IMR-90 (cell line): ENCODE results near the gene ZDHHC7. TPM values are rescaled to one million over a fixed set of nuclear protein-coding genes. Genes with fewer than 3 reads are reported as not detected.

ENCODE experiments used
- ATAC-seq: fragments of 200-7000 bp; cut with Tn5 transposase; 2 replicates; pipeline ENCODE4 v1.9.1; 2020; ENCODE audit warnings: low read depth, mild to moderate bottlenecking, moderate library complexity
- BruUV-seq: library from RNA; stranded (reverse); fragments of 400-500 nt; replicated peaks from 2 replicates; lab custom pipeline; 2021; lab: Mats Ljungman, UMichigan
- CTCF ChIA-PET: fragments of 300-600 bp; formaldehyde crosslinking; extraction: SDS; loops from one replicate; lab custom pipeline; 2021; ENCODE audit warnings: antibody characterized with exemption; lab: Yijun Ruan, JAX
- POLR2A ChIA-PET: fragments of 300-600 bp; sonication (Branson Sonifier 250); formaldehyde crosslinking; loops from one replicate; lab custom pipeline; 2022; ENCODE audit warnings: antibody characterized with exemption; ENCODE audit not compliant: unreplicated experiment; lab: Charles Lee
- DNase-seq: peaks from one replicate; pipeline ENCODE4 v3.0.0; 2013
- H2AFZ ChIP-seq: replicated peaks from 2 replicates; pipeline ENCODE3; 2013; ENCODE audit warnings: low read length, mild to moderate bottlenecking; ENCODE audit not compliant: poor library complexity
- H2AK5ac ChIP-seq: 2 replicates; pipeline ENCODE4 v1.6.1; 2013; ENCODE audit warnings: low read depth, low read length, inconsistent platforms
- H2AK9ac ChIP-seq: replicated peaks from 2 replicates; pipeline ENCODE3; 2013; ENCODE audit warnings: mild to moderate bottlenecking, low read depth, low read length, moderate library complexity; ENCODE audit not compliant: poor library complexity
- H2BK120ac ChIP-seq: 2 replicates; pipeline ENCODE4 v1.6.1; 2013; ENCODE audit warnings: low read depth, low read length, inconsistent platforms
- H2BK15ac ChIP-seq: 3 replicates; pipeline ENCODE4 v1.6.1; 2013; ENCODE audit warnings: low read depth, low read length, inconsistent platforms
- H2BK20ac ChIP-seq: 2 replicates; pipeline ENCODE4 v1.6.1; 2013; ENCODE audit warnings: low read depth, mild to moderate bottlenecking, inconsistent platforms, low read length, moderate library complexity
- H2BK5ac ChIP-seq: 2 replicates; pipeline ENCODE4 v1.6.1; 2013; ENCODE audit warnings: mild to moderate bottlenecking, low read depth, low read length, inconsistent platforms; ENCODE audit not compliant: poor library complexity, severe bottlenecking
- H3K14ac ChIP-seq: replicated peaks from 2 replicates; pipeline ENCODE4 v1.6.1; 2013; ENCODE audit warnings: low read depth, low read length, inconsistent platforms
- H3K18ac ChIP-seq: 2 replicates; pipeline ENCODE4 v1.6.1; 2013; ENCODE audit warnings: low read depth, low read length, control low read depth
- H3K23ac ChIP-seq: 2 replicates; pipeline ENCODE4 v1.6.1; 2013; ENCODE audit warnings: low read depth, low read length, inconsistent platforms
- H3K27ac ChIP-seq: 2 replicates; pipeline ENCODE4 v1.5.1; 2013; ENCODE audit warnings: mild to moderate bottlenecking, control low read depth, low read length; ENCODE audit not compliant: insufficient read depth
- H3K27me3 ChIP-seq: 2 replicates; pipeline ENCODE4 v1.6.1; 2013; ENCODE audit warnings: low read length; ENCODE audit not compliant: control insufficient read depth, insufficient read depth
- H3K36me3 ChIP-seq: 2 replicates; pipeline ENCODE4 v1.6.1; 2013; ENCODE audit warnings: low read length, mixed read lengths; ENCODE audit not compliant: control insufficient read depth, insufficient read depth
- H3K4ac ChIP-seq: 2 replicates; pipeline ENCODE4 v1.6.1; 2013; ENCODE audit warnings: low read depth, low read length, inconsistent platforms
- H3K4me1 ChIP-seq: 2 replicates; pipeline ENCODE4 v1.6.1; 2013; ENCODE audit warnings: low read length, mixed read lengths; ENCODE audit not compliant: control insufficient read depth, insufficient read depth
- H3K4me2 ChIP-seq: 2 replicates; pipeline ENCODE4 v1.6.1; 2013; ENCODE audit warnings: low read depth, mild to moderate bottlenecking, control low read depth, low read length, moderate library complexity
- H3K4me3 ChIP-seq: 2 replicates; pipeline ENCODE4 v1.5.1; 2013; ENCODE audit warnings: low read depth, mild to moderate bottlenecking, control low read depth, low read length, moderate library complexity; ENCODE audit not compliant: insufficient read depth
- H3K56ac ChIP-seq: 2 replicates; pipeline ENCODE4 v1.6.1; 2013; ENCODE audit warnings: low read length, inconsistent platforms; ENCODE audit not compliant: insufficient read depth; ENCODE audit errors: extremely low read depth
- H3K79me1 ChIP-seq, 2 experiments: 2 replicates each; pipeline ENCODE4 v1.6.1; 2013; ENCODE audit warnings: low read length in 2 of 2, inconsistent platforms in 1 of 2, low read depth in 1 of 2
- H3K9ac ChIP-seq: 2 replicates; pipeline ENCODE4 v1.6.1; 2013; ENCODE audit warnings: low read depth, low read length, control low read depth
- H3K9me1 ChIP-seq: 2 replicates; pipeline ENCODE4 v1.6.1; 2013; ENCODE audit warnings: low read length, inconsistent platforms; ENCODE audit not compliant: insufficient read depth
- H3K9me3 ChIP-seq: 2 replicates; pipeline ENCODE4 v1.6.1; 2013; ENCODE audit warnings: low read length; ENCODE audit not compliant: control insufficient read depth, insufficient read depth
- H4K20me1 ChIP-seq: 2 replicates; pipeline ENCODE4 v1.6.1; 2013; ENCODE audit warnings: low read length, inconsistent platforms; ENCODE audit not compliant: insufficient read depth
- H4K5ac ChIP-seq: 2 replicates; pipeline ENCODE4 v1.6.1; 2013; ENCODE audit warnings: mild to moderate bottlenecking, low read depth, low read length, control low read depth
- H4K8ac ChIP-seq, 2 experiments: 2 replicates each; pipeline ENCODE4 v1.6.1; 2013; ENCODE audit warnings: low read depth in 2 of 2, low read length in 2 of 2, control low read depth in 1 of 2, inconsistent platforms in 1 of 2
- H4K91ac ChIP-seq: 2 replicates; pipeline ENCODE4 v1.6.1; 2013; ENCODE audit warnings: low read depth, low read length, inconsistent platforms; ENCODE audit not compliant: insufficient read depth
- BHLHE40 ChIP-seq: fragments of 150-350 bp; IDR thresholded peaks from 2 replicates; pipeline ENCODE4 v1.6.1; 2016; ENCODE audit warnings: mild to moderate bottlenecking, low read depth, low read length
- CEBPB ChIP-seq: IDR thresholded peaks from 2 replicates; pipeline ENCODE4 v1.6.1; 2012; ENCODE audit warnings: low read depth, low read length, improper control_type of control experiment
- CHD1 ChIP-seq: IDR thresholded peaks from 2 replicates; pipeline ENCODE4 v1.6.1; 2012; ENCODE audit warnings: low read depth, low read length, improper control_type of control experiment
- CTCF ChIP-seq: conservative IDR thresholded peaks from 2 replicates; pipeline ENCODE4 v1.5.1; 2012; ENCODE audit warnings: mild to moderate bottlenecking, low read depth, low read length, improper control_type of control experiment
- FOS ChIP-seq: fragments of 150-350 bp; IDR thresholded peaks from 2 replicates; pipeline ENCODE4 v1.6.1; 2016; ENCODE audit warnings: low read depth, low read length
- MAZ ChIP-seq: IDR thresholded peaks from 2 replicates; pipeline ENCODE4 v1.6.1; 2012; ENCODE audit warnings: low read depth, mild to moderate bottlenecking, low read length, improper control_type of control experiment, moderate library complexity, borderline replicate concordance
- POLR2A ChIP-seq: IDR thresholded peaks from 2 replicates; pipeline ENCODE4 v1.6.1; 2012; ENCODE audit warnings: mild to moderate bottlenecking, low read depth, low read length
- RAD21 ChIP-seq: IDR thresholded peaks from 2 replicates; pipeline ENCODE4 v1.6.1; 2012; ENCODE audit warnings: low read length, improper control_type of control experiment
- RCOR1 ChIP-seq: IDR thresholded peaks from 2 replicates; pipeline ENCODE4 v1.6.1; 2012; ENCODE audit warnings: mild to moderate bottlenecking, low read length, improper control_type of control experiment; ENCODE audit not compliant: insufficient replicate concordance
- RFX5 ChIP-seq: IDR thresholded peaks from 2 replicates; pipeline ENCODE4 v1.8.0; 2012; ENCODE audit warnings: low read depth, mild to moderate bottlenecking, low read length, moderate library complexity
- SMC3 ChIP-seq: fragments of 150-350 bp; IDR thresholded peaks from 2 replicates; pipeline ENCODE4 v1.6.1; 2016; ENCODE audit warnings: low read depth, mild to moderate bottlenecking, antibody characterized with exemption, low read length, moderate library complexity
- WGBS, 2 experiments: methylation state at CpG; one replicate each; pipeline versions ENCODE4 v1.1.5 to v1.1.7; 2013; ENCODE audit warnings: missing lambda C conversion rate in 2 of 2; ENCODE audit not compliant: insufficient read length in 1 of 2; ENCODE audit errors: extremely low coverage in 2 of 2; 5-methylcytosine and 5-hydroxymethylcytosine counted together
- dilution Hi-C: fragments of 300-500 bp; cut with HindIII; formaldehyde crosslinking; loops from one replicate; pipeline ENCODE4 v1.14.3; 2018; ENCODE audit warnings: low sequenced_read_pairs; ENCODE audit not compliant: unreplicated experiment
- in situ Hi-C: fragments of 300-500 bp; cut with MboI; formaldehyde crosslinking; loops from 3 replicates; pipeline ENCODE4 v1.14.3; 2019; ENCODE audit warnings: low sequenced_read_pairs, inconsistent platforms, mixed read lengths
- intact Hi-C: fragments of 100-400 bp; cut with micrococcal nuclease; formaldehyde crosslinking; loops from 2 replicates; pipeline ENCODE4 v1.10.0; 2022
- polyA plus RNA-seq, 3 experiments: library from polyadenylated mRNA; depleted of rRNA; stranded (reverse); fragments of >200 nt; gene quantifications; 2 replicates each; pipeline ENCODE4 v1.2.3, GENCODE V29; 2012; ENCODE audit warnings: low replicate concordance in 1 of 3
- total RNA-seq: library from RNA; depleted of rRNA; stranded (reverse); fragments of >200 nt; gene quantifications from 2 replicates; pipeline ENCODE4 v1.2.3, GENCODE V29; 2012
- TF ChIP-seq, protein P1 (sequence below): fragments of 150-350 bp; IDR thresholded peaks from 2 replicates; pipeline ENCODE4 v1.6.1; 2017; ENCODE audit warnings: mild to moderate bottlenecking, antibody characterized with exemption, low read length, low read depth

Gene ZDHHC7
- total and polyA plus RNA-seq, 2 of the 4 experiments (the other 2 are of a cell fraction) = 80.1 to 97.1 TPM

- peak; percentile 87 for TF ChIP-seq SMC3
- no peak for TF ChIP-seq CHD1
- peak; percentile 33; the same call in 1 of the 2 replicates for TF ChIP-seq MAZ
- TF ChIP-seq BHLHE40 = no peak
- TF ChIP-seq RFX5 = no peak
- peak; percentile 83 for TF ChIP-seq RAD21
- TF ChIP-seq POLR2A = 0 out of 2 replicates have a peak, but pooled peaks have one; percentile 25
- peak; percentile 16; the same call in 1 of the 2 replicates for TF ChIP-seq CEBPB
- TF ChIP-seq, protein P1, sequence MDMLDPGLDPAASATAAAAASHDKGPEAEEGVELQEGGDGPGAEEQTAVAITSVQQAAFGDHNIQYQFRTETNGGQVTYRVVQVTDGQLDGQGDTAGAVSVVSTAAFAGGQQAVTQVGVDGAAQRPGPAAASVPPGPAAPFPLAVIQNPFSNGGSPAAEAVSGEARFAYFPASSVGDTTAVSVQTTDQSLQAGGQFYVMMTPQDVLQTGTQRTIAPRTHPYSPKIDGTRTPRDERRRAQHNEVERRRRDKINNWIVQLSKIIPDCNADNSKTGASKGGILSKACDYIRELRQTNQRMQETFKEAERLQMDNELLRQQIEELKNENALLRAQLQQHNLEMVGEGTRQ = no peak
- peak; percentile 84 for TF ChIP-seq CTCF
- TF ChIP-seq RCOR1 = no peak
- TF ChIP-seq FOS = no peak
- no peak overlapping the region for H2BK15ac ChIP-seq
- H4K91ac ChIP-seq = peak overlapping the region; percentile 51; the same call in 1 of the 2 replicates
- WGBS, 2 experiments = 47% methylated on average over 7 of the region's 12 CpGs; no CpG with 5 or more reads in 1 of the 2 experiments
- no peaks in the 10 kb centered on the region for H3K79me1 ChIP-seq
- H3K9me3 ChIP-seq = no peaks in the 10 kb centered on the region
- peak overlapping the region; percentile 68 for H2BK120ac ChIP-seq
- peak overlapping the region; percentile 70 for H3K4ac ChIP-seq
- peak overlapping the region; percentile 62; the same call in 1 of the 2 replicates for H2AK5ac ChIP-seq
- no peak overlapping the region for H3K9ac ChIP-seq
- no peak overlapping the region for H3K23ac ChIP-seq
- peaks cover 7% of the 10 kb centered on the region; the same call in 1 of the 2 replicates for H3K4me1 ChIP-seq
- peak overlapping the region; percentile 81 for H2AK9ac ChIP-seq
- no peaks in the 10 kb centered on the region for H3K27me3 ChIP-seq
- H3K36me3 ChIP-seq = no peaks in the 10 kb centered on the region
- intact Hi-C loops = loop anchor here (1.0 to 5.0 kb wide), 5 partner anchors 27 to 330 kb away; no protein-coding TSS in a partner anchor
- no peak overlapping the region for H2BK5ac ChIP-seq
- no peak overlapping the region for H3K27ac ChIP-seq
- ChIA-PET CTCF (interaction anchor here (0.6 to 2.0 kb wide), 16 partner anchors 11 to 792 kb away, joined by 3 to 25 read pairs (median 4); no protein-coding TSS in a partner anchor), POLR2A (interaction anchor here (1.1 kb wide), 2 partner anchors 132 to 198 kb away, joined by 3 to 6 read pairs; partner anchors contain the start of gene CRISPLD2)
- no peak overlapping the region for H3K4me3 ChIP-seq
- H4K20me1 ChIP-seq = no peaks in the 10 kb centered on the region; the same call in 1 of the 2 replicates
- peak overlapping the region in 1 of 2 experiments; percentile 32; a peak in 1 of 4 replicates for H4K8ac ChIP-seq
- in situ Hi-C loops = loop anchor here (25.0 kb wide), 1 partner anchor 315 kb away; the partner anchor contains the start of gene KLHL36
- H2AFZ ChIP-seq = peak overlapping the region; percentile 81
- dilution Hi-C loops = no loop called here
- peak overlapping the region; percentile 41; the same call in 1 of the 2 replicates for H3K14ac ChIP-seq
- H4K5ac ChIP-seq = peak overlapping the region; percentile 4; the same call in 1 of the 2 replicates
- peak overlapping the region; percentile 30 for H2BK20ac ChIP-seq
- H3K18ac ChIP-seq = no peak overlapping the region
- no peak overlapping the region for H3K56ac ChIP-seq
- peaks cover 3% of the 10 kb centered on the region; the same call in 1 of the 2 replicates for H3K9me1 ChIP-seq
- no peak overlapping the region for H3K4me2 ChIP-seq
- ATAC-seq (peak; percentile 97), DNase-seq (peak; percentile 82)
- BruUV-seq = no TSS peak
These were observed 58.8 kb downstream of the ZDHHC7 start for GRCh38 chr16:84952335-84953189.
